Astrocyte (in vitro differentiated cells and primary cell): ENCODE results near the gene BTBD10.

Experiments
- EZH2 ChIP-seq: IDR thresholded peaks from 2 replicates; pipeline ENCODE4 v1.6.1; 2012; ENCODE audit warnings: mild to moderate bottlenecking, low read length, inconsistent platforms; ENCODE audit not compliant: insufficient read depth
- TF ChIP-seq, protein P1 (sequence below): IDR thresholded peaks from 2 replicates; pipeline ENCODE4 v1.5.1; 2011; ENCODE audit warnings: low read depth, mild to moderate bottlenecking, inconsistent platforms, low read length, moderate library complexity; ENCODE audit not compliant: insufficient read depth

DNA sequence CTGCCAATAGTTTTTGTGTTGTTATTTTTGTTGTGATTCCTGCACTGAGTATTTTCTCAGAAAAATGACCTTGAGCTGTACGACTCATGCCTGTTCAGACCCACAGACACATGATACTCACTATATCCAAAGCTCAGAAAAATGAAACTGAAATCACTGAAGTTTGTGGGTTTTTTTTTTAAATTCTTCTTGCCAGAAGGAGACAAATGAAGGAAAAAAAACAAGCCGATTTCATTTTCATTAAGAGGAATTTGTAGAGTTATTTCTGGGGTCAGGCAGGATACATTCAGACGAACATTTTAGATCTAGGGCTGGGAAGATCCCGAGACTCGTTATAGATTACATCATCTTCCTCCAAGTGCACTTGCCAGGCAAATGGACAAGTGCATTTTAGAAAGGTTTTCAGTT is 125.0 kb downstream of the BTBD10 start:
- TF ChIP-seq, protein P1, sequence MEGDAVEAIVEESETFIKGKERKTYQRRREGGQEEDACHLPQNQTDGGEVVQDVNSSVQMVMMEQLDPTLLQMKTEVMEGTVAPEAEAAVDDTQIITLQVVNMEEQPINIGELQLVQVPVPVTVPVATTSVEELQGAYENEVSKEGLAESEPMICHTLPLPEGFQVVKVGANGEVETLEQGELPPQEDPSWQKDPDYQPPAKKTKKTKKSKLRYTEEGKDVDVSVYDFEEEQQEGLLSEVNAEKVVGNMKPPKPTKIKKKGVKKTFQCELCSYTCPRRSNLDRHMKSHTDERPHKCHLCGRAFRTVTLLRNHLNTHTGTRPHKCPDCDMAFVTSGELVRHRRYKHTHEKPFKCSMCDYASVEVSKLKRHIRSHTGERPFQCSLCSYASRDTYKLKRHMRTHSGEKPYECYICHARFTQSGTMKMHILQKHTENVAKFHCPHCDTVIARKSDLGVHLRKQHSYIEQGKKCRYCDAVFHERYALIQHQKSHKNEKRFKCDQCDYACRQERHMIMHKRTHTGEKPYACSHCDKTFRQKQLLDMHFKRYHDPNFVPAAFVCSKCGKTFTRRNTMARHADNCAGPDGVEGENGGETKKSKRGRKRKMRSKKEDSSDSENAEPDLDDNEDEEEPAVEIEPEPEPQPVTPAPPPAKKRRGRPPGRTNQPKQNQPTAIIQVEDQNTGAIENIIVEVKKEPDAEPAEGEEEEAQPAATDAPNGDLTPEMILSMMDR = no peak
- no peak for TF ChIP-seq EZH2
